NB4 (cell line): ENCODE data around the gene NPTXR.

Source experiments
- CTCF ChIP-seq: IDR thresholded peaks from one replicate; pipeline ENCODE4 v1.5.1; 2012; ENCODE audit warnings: low read depth, low read length
- MAX ChIP-seq: IDR thresholded peaks from 2 replicates; pipeline ENCODE4 v1.6.1; 2011; ENCODE audit warnings: low read depth, low read length
- POLR2A ChIP-seq: IDR thresholded peaks from 2 replicates; pipeline ENCODE4 v1.6.1; 2011; ENCODE audit warnings: mild to moderate bottlenecking; ENCODE audit not compliant: insufficient read length; ENCODE audit errors: extremely low read depth

- no peak for TF ChIP-seq CTCF
- TF ChIP-seq POLR2A: no peak
- TF ChIP-seq MAX: no peak
These were observed 17.5 kb upstream of the NPTXR start for GRCh38 chr22:38861170-38861876.
